ENCODE measurements around the gene TPD52L1.

GRCh38 chr6:125237764-125238163 is 84.2 kb downstream of the TPD52L1 start:
- TF ChIP-seq GATA3 (IDR thresholded peaks at IDR 0.05; ENCODE audit: low read depth, low read length): no peak
- TF ChIP-seq GATA2 (IDR thresholded peaks at IDR 0.05; ENCODE audit: low read depth, low read length): no peak

Data from SH-SY5Y (cell line).